ENCODE measurements around the gene IQCH.

The IQCH gene

DNA sequence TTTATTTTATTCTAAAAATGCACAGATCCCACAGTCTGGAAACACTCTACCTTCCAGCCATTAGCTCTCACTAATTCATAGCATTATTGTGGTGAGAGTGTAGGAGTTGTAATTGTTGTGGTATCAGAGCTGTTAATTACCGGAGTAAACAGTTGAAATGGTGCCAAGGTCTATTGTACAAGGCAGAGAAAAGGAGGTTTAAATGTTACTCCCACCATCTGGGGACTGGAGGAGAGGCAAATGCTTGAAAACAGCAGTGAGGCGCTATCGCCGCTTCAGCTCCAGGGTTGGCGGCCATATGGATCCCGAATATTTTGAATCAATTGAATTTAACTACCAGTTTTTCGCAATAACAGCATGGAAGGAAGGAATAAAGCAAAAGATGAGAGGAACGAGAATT lies 153.2 kb downstream of the IQCH start:
- TF ChIP-seq, protein P1, sequence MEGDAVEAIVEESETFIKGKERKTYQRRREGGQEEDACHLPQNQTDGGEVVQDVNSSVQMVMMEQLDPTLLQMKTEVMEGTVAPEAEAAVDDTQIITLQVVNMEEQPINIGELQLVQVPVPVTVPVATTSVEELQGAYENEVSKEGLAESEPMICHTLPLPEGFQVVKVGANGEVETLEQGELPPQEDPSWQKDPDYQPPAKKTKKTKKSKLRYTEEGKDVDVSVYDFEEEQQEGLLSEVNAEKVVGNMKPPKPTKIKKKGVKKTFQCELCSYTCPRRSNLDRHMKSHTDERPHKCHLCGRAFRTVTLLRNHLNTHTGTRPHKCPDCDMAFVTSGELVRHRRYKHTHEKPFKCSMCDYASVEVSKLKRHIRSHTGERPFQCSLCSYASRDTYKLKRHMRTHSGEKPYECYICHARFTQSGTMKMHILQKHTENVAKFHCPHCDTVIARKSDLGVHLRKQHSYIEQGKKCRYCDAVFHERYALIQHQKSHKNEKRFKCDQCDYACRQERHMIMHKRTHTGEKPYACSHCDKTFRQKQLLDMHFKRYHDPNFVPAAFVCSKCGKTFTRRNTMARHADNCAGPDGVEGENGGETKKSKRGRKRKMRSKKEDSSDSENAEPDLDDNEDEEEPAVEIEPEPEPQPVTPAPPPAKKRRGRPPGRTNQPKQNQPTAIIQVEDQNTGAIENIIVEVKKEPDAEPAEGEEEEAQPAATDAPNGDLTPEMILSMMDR (IDR thresholded peaks at IDR 0.05) = no peak

DNA sequence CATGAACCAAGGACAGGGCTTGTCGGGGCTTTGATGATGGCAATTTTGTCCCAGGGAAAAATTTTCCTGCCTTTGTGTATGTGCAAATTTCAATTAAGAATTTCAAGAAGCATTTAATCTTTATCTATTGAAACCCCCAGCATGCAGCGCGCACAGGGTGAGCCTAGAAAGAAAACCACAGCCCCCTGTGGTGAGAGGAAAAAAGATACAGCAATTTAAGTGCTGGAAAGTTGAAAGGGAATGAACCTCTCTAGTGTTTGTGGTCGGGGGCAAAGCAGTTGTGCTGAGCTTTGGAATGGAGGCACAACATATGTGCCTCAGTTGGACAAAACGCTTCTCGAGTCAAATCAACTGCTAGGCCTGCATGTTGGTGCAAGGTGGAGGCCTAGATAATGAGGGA lies 154.6 kb downstream of the IQCH start:
- TF ChIP-seq, protein P1 (IDR thresholded peaks at IDR 0.05) = no peak

DNA sequence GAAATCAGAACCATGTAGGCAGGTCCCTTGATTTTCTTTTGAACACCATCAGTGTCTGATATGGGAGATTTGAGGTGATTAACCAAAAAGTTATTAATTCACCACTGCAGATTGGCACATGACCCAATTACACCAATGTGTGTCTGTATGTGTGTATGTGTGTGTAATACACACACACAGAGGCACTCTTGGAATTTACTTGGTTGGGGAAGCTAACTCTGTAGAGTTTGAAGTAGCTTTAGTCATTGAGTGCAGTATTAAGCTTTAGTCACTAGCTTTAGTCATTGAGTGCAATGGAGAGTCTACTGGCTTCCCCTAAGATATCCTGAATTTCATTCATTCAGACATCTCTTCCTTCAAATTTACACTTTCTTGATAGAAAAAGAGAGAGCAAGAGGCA lies 156.9 kb downstream of the IQCH start:
- TF ChIP-seq, protein P1 (IDR thresholded peaks at IDR 0.05) = no peak

DNA sequence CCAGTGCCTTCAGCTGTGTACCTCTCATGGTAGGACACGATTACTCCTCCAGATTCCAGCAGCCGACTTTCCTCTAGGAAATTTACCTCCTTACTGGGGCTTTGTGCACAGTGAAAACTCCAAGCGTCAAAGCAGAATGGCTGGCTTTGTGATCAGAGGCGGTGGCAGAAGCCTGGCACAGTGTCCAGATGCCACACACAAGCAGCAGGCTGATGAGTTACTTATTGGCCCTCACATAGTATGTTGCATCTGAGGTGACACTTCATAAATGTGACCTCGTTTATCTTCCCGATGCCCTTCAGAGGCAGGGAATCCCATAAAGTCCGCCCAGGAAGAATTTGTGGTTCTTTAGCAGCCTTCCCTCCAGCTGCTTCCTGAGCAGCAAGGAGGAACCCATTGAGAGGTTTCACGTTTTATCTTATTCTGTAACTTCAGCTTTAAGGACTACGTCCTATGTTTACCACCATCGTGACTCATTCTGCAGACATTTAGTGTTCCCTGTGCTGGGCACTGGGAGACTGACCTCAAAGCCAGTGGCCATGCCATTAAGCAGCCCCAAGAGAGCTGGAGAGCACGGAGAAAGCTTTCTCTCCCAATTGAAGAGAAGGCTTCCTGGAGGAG lies 159.3 kb downstream of the IQCH start:
- TF ChIP-seq, protein P1 (IDR thresholded peaks at IDR 0.05) = no peak

DNA sequence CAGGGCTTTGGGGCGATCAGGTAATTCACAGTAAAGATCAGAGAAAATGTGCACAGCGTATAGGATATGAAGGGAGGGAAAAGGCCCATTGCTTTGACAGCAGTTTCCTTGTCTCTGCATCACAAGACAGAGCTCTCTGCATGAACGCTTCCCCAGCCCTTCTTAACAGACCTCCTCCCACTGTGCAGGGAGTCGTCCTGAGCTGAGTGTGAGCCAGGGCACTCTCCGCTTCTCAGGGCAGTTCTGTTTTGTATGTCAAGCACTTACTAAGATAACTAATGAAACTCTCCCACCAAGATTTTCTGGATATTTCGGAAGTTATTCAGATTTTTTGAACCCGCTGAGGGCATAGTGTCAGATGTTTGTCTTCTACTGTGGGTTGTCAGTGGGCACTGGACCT lies 160.6 kb downstream of the IQCH start:
- TF ChIP-seq, protein P1 (IDR thresholded peaks at IDR 0.05) = no peak

DNA sequence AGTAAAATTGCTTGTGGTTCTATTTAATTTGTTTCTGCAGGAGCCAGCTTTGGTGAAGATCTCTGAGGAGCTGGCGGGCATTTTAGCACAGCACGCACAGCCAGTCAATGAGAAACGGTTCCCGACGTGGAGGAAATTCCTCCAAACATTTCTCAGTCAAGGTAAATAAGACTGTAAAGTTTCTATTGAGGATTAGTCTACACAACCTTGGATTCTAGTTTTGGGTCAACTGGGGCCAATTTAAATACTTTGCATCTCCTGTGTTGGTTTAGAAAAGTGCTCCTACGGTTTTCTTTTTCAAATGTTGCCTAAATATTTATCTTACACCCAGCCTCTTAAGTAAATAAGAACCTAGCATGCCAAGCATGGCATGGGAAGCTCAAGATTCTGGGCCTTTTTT lies 162.3 kb downstream of the IQCH start:
- TF ChIP-seq, protein P1 (IDR thresholded peaks at IDR 0.05) = no peak

DNA sequence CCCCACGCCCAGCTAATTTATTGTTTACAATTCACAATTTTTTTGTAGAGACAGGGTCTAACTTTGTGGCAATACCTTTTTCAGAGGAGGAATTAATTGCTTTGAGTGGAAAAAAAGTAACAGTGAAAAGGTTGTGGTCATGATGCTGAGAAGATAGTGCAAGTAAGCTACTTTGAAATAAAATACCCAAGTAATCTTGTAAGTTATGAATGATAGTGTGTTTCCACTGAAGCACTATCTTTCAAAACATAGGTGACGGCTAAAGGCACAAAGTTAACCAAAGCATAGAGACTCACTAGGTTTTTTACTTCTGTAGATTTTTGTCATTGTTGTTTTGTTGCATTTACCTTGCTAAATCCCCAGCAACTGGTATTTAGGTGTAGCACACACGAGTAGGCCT lies 165.1 kb downstream of the IQCH start:
- TF ChIP-seq, protein P1 (IDR thresholded peaks at IDR 0.05) = no peak

DNA sequence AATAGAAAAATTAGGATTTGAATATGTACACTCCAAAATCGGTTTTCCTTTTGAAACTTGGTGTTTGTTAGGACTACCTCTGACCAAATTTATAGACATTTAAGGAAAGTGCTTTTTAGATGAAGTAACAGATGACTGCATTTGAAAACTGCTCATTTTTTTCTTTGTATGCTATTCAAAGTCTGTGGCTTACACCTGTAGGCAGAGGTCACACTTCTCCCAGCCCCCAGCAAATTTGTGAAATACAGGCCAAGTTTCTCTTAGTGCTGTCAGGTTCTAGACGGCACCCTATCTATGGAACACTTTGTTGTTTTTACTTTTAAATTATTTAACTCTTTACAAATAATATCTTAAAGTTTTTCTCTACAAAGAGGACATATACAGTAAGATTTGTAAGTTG lies 165.6 kb downstream of the IQCH start:
- TF ChIP-seq, protein P1 (IDR thresholded peaks at IDR 0.05) = no peak
